Kidney tubule cell (primary cell): ENCODE results near the gene SWT1.

ENCODE experiments used
- DNase-seq: peaks from one replicate; pipeline ENCODE4 v3.0.0-alpha.2; 2018; ENCODE audit warnings: low spot score

Gene SWT1

GRCh38 chr1:185156854-185157598, at the start of gene SWT1, which contains the start of gene TRMT1L:
SWT1 (plus strand) TSS chr1:185157167; CDS start chr1:185160842, 3,675 bp downstream.
TRMT1L (minus strand) TSS chr1:185156953; CDS start chr1:185156712, 241 bp downstream.
- DNase-seq, result peak; percentile 99

GRCh38 chr1:185108321-185108720, 48.6 kb upstream of the SWT1 start:
- no peak for DNase-seq

- DNase-seq, result peak; percentile 6
Measured at GRCh38 chr1:185110145-185110544, 46.8 kb upstream of the SWT1 start.

- no peak for DNase-seq
Measured at GRCh38 chr1:185111873-185112272, 45.1 kb upstream of the SWT1 start.

- no peak for DNase-seq
Measured at GRCh38 chr1:185112356-185112755, 44.6 kb upstream of the SWT1 start.

- DNase-seq, result no peak
Measured at GRCh38 chr1:185129708-185130107, 27.3 kb upstream of the SWT1 start.

GRCh38 chr1:185132534-185132933, 24.4 kb upstream of the SWT1 start:
- DNase-seq, result no peak

GRCh38 chr1:185137896-185138545, 18.9 kb upstream of the SWT1 start:
- no peak for DNase-seq

GRCh38 chr1:185139246-185139645, 17.7 kb upstream of the SWT1 start:
- DNase-seq, result no peak

GRCh38 chr1:185144233-185144632, 12.7 kb upstream of the SWT1 start:
- peak; percentile 13 for DNase-seq

- DNase-seq, result no peak
Measured at GRCh38 chr1:185151215-185151614, 5.8 kb upstream of the SWT1 start.

- DNase-seq, result no peak
Measured at GRCh38 chr1:185152187-185152767, 4.7 kb upstream of the SWT1 start.

GRCh38 chr1:185154912-185155513, 2.0 kb upstream of the SWT1 start:
- DNase-seq, result peak; percentile 11

- peak; percentile 70 for DNase-seq
Measured at GRCh38 chr1:185155600-185156287, 1.2 kb upstream of the SWT1 start.

GRCh38 chr1:185156288-185156853, 596 bp upstream of the SWT1 start:
- no peak for DNase-seq

GRCh38 chr1:185157599-185158412, 839 bp downstream of the SWT1 start:
- DNase-seq, result peak; percentile 6

GRCh38 chr1:185158800-185159199, 1.8 kb downstream of the SWT1 start:
- DNase-seq, result peak; percentile 13

- peak; percentile 65 for DNase-seq
Measured at GRCh38 chr1:185159966-185160365, 3.0 kb downstream of the SWT1 start.

GRCh38 chr1:185162491-185162890, 5.5 kb downstream of the SWT1 start:
- DNase-seq, result no peak

GRCh38 chr1:185166106-185166505, 9.1 kb downstream of the SWT1 start:
- DNase-seq, result no peak
